HEK293T (cell line): ENCODE results near the gene PPP4R4.

Experiments
- CTCF ChIA-PET: fragments of 350-600 bp; formaldehyde crosslinking; extraction: SDS; loops from one replicate; lab custom pipeline; 2021; ENCODE audit warnings: antibody characterized with exemption, inconsistent platforms; lab: Yijun Ruan, JAX
- POLR2A ChIA-PET: fragments of 350-600 bp; formaldehyde crosslinking; extraction: SDS; loops from one replicate; lab custom pipeline; 2020; ENCODE audit warnings: antibody characterized with exemption, inconsistent platforms; lab: Yijun Ruan, JAX
- DNase-seq: peaks from one replicate; pipeline ENCODE4 v3.0.0; 2012; ENCODE audit warnings: mixed read lengths; ENCODE audit errors: extremely low spot score
- ARNT ChIP-seq: fragments of 450-650 bp; IDR thresholded peaks from 2 replicates; pipeline ENCODE4 v1.6.1; 2017; ENCODE audit warnings: mild to moderate bottlenecking
- BHLHE40 ChIP-seq: fragments of 450-650 bp; IDR thresholded peaks from 2 replicates; pipeline ENCODE4 v1.6.1; 2016; ENCODE audit warnings: mild to moderate bottlenecking, moderate library complexity, borderline replicate concordance
- CTBP1 ChIP-seq: fragments of 450-650 bp; IDR thresholded peaks from 2 replicates; pipeline ENCODE4 v1.6.1; 2016; ENCODE audit warnings: borderline replicate concordance
- ELF4 ChIP-seq: fragments of 450-650 bp; IDR thresholded peaks from 2 replicates; pipeline ENCODE4 v1.6.1; 2017; ENCODE audit warnings: antibody characterized with exemption
- FOXA1 ChIP-seq: fragments of 450-650 bp; IDR thresholded peaks from 2 replicates; pipeline ENCODE4 v1.6.1; 2016; ENCODE audit warnings: mild to moderate bottlenecking
- FOXK2 ChIP-seq: fragments of 450-650 bp; IDR thresholded peaks from 2 replicates; pipeline ENCODE4 v1.6.1; 2016; ENCODE audit warnings: mild to moderate bottlenecking
- FOXM1 ChIP-seq: fragments of 450-650 bp; IDR thresholded peaks from 2 replicates; pipeline ENCODE4 v1.6.1; 2017; ENCODE audit warnings: mild to moderate bottlenecking, borderline replicate concordance
- HDGF ChIP-seq: fragments of 450-650 bp; IDR thresholded peaks from 2 replicates; pipeline ENCODE4 v1.6.1; 2017; ENCODE audit warnings: antibody characterized with exemption, borderline replicate concordance
- L3MBTL2 ChIP-seq: fragments of 450-650 bp; conservative IDR thresholded peaks from 2 replicates; pipeline ENCODE4 v1.6.1; 2016; ENCODE audit warnings: mild to moderate bottlenecking
- LEF1 ChIP-seq: fragments of 450-650 bp; IDR thresholded peaks from 2 replicates; pipeline ENCODE4 v1.6.1; 2017; ENCODE audit warnings: mild to moderate bottlenecking, borderline replicate concordance
- NFRKB ChIP-seq: fragments of 450-650 bp; IDR thresholded peaks from 2 replicates; pipeline ENCODE4 v1.6.1; 2016; ENCODE audit warnings: mild to moderate bottlenecking, moderate library complexity
- SP1 ChIP-seq: fragments of 450-650 bp; IDR thresholded peaks from 2 replicates; pipeline ENCODE4 v1.6.1; 2017
- SUZ12 ChIP-seq: fragments of 450-650 bp; IDR thresholded peaks from 2 replicates; pipeline ENCODE4 v1.6.1; 2016; ENCODE audit warnings: mild to moderate bottlenecking
- TARDBP ChIP-seq: fragments of 450-650 bp; IDR thresholded peaks from 2 replicates; pipeline ENCODE4 v1.6.1; 2016
- ZNF384 ChIP-seq: fragments of 450-650 bp; IDR thresholded peaks from 2 replicates; pipeline ENCODE4 v1.6.1; 2016
- TF ChIP-seq, protein P1 (sequence below): fragments of 450-650 bp; IDR thresholded peaks from 2 replicates; pipeline ENCODE4 v1.6.1; 2016

PPP4R4 gene

GRCh38 chr14:94181835-94182234 lies 7.7 kb downstream of the PPP4R4 start:
- CTCF ChIA-PET = interaction anchor here (0.8 to 1.2 kb wide), 3 partner anchors 46 to 242 kb away, joined by 3 to 5 read pairs (median 4); no protein-coding TSS in a partner anchor
- no peak for DNase-seq
- TF ChIP-seq LEF1 (no peak), FOXM1 (no peak), NFRKB (no peak), ARNT (no peak), SUZ12 (no peak), HDGF (no peak), L3MBTL2 (no peak), FOXK2 (no peak), BHLHE40 (no peak), TARDBP (no peak)
- TF ChIP-seq, protein P1, sequence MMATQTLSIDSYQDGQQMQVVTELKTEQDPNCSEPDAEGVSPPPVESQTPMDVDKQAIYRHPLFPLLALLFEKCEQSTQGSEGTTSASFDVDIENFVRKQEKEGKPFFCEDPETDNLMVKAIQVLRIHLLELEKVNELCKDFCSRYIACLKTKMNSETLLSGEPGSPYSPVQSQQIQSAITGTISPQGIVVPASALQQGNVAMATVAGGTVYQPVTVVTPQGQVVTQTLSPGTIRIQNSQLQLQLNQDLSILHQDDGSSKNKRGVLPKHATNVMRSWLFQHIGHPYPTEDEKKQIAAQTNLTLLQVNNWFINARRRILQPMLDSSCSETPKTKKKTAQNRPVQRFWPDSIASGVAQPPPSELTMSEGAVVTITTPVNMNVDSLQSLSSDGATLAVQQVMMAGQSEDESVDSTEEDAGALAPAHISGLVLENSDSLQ = no peak
- POLR2A ChIA-PET = no interaction called here

DNA sequence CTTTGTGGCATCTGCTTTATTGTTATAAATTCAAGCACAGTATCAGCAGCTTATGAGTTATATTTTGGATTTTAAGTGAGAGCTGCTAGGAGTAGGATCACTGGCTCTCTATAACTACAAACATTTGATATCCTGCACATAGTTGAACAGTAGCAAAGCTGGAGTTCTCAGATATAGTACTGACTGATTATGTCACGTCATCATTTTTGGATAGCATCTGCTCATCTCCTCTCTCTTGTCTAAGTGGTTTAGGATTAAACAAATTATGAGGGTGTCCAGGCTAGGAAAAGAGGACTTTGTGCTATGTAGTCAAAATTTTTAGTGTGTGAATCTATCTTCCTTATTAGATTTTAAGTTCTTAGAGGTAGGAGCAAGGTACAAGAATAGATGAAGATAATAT lies 18.4 kb downstream of the PPP4R4 start:
- ChIA-PET POLR2A (no interaction called here), CTCF (no interaction called here)
- no peak for DNase-seq
- TF ChIP-seq CTBP1 = no peak
- TF ChIP-seq BHLHE40 = no peak

DNA sequence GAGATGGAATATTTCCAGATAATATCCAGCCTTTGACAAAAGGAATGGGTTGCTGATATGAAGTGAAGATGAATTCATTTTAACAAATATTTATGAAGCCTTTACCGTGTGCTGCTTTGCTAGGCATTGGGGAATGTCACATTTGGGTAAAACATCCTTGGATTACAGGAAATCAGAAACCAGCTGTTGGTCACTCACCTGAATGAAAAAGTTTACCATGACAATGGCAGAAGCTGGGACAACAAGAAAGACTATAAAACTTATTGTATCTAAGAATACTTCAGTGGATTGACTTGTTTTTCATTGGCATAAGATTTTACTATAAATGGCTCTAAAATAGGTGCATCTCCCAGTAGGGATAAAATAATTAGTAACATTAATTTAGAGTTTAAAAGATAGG lies 19.7 kb downstream of the PPP4R4 start:
- TF ChIP-seq ELF4 = no peak
- TF ChIP-seq BHLHE40 = no peak
- no peak for TF ChIP-seq LEF1
- TF ChIP-seq ZNF384 = no peak
- no peak for TF ChIP-seq SUZ12
- no peak for TF ChIP-seq FOXM1
- CTCF ChIA-PET = no interaction called here
- DNase-seq = no peak
- POLR2A ChIA-PET = no interaction called here

- CTCF ChIA-PET = no interaction called here
- TF ChIP-seq CTBP1 (no peak), FOXK2 (no peak), FOXA1 (no peak), ELF4 (no peak), LEF1 (no peak), TARDBP (no peak)
- POLR2A ChIA-PET = no interaction called here
- DNase-seq = no peak
Observed at GRCh38 chr14:94196057-94196456, 21.9 kb downstream of the PPP4R4 start.

- POLR2A ChIA-PET = no interaction called here
- no peak for TF ChIP-seq CTBP1
- no peak for TF ChIP-seq BHLHE40
- TF ChIP-seq HDGF = no peak
- TF ChIP-seq TARDBP = no peak
- no peak for TF ChIP-seq SUZ12
- TF ChIP-seq, protein P1 = no peak
- no peak for TF ChIP-seq FOXA1
- TF ChIP-seq L3MBTL2 = no peak
- no peak for TF ChIP-seq ELF4
- no peak for TF ChIP-seq FOXM1
- no peak for TF ChIP-seq SP1
- TF ChIP-seq LEF1 = no peak
- no peak for TF ChIP-seq ZNF384
- no peak for TF ChIP-seq FOXK2
- no peak for TF ChIP-seq ARNT
- no peak for TF ChIP-seq NFRKB
Observed at GRCh38 chr14:94203473-94204210, 29.5 kb downstream of the PPP4R4 start.

GRCh38 chr14:94213021-94213420 lies 38.9 kb downstream of the PPP4R4 start:
- CTCF ChIA-PET = no interaction called here

More at GRCh38 chr14:94203473-94204210, 29.5 kb downstream of the PPP4R4 start:
- CTCF ChIA-PET = no interaction called here
- DNase-seq = no peak

More at GRCh38 chr14:94213021-94213420, 38.9 kb downstream of the PPP4R4 start:
- TF ChIP-seq HDGF (no peak), FOXA1 (no peak), L3MBTL2 (no peak), ZNF384 (no peak), LEF1 (no peak), SUZ12 (no peak), NFRKB (no peak), ELF4 (no peak), FOXK2 (no peak), CTBP1 (no peak), ARNT (no peak)
- TF ChIP-seq, protein P1 = no peak
- no peak for DNase-seq
- POLR2A ChIA-PET = no interaction called here
